K562 (cell line): ENCODE data around the gene PXN. TPM values are rescaled to one million over a fixed set of nuclear protein-coding genes. Genes with fewer than 3 reads are reported as not detected.

Source experiments
- ELF2 ChIP-seq: fragments of 250-450 bp; sonication (Bioruptor Pico); IDR thresholded peaks from 2 replicates; pipeline ENCODE4 v1.5.0; 2021; ENCODE audit warnings: mild to moderate bottlenecking
- OTX1 ChIP-seq: fragments of 450-650 bp; formaldehyde crosslinking; IDR thresholded peaks from 2 replicates; pipeline ENCODE4 v1.4.0; 2022; ENCODE audit warnings: mild to moderate bottlenecking
- PML ChIP-seq: IDR thresholded peaks from 2 replicates; pipeline ENCODE4 v1.6.1; 2012; ENCODE audit warnings: low read length, inconsistent platforms
- PRPF4 ChIP-seq: fragments of 200-400 bp; formaldehyde crosslinking; IDR thresholded peaks from one replicate; pipeline ENCODE4 v1.6.1; 2017; ENCODE audit warnings: low read length, low read depth, mild to moderate bottlenecking; ENCODE audit not compliant: insufficient read depth, poor library complexity, severe bottlenecking
- RAD51 ChIP-seq: fragments of 450-650 bp; IDR thresholded peaks from 2 replicates; pipeline ENCODE4 v1.7.1; 2016; ENCODE audit warnings: low read depth, mild to moderate bottlenecking, borderline replicate concordance
- RBBP5 ChIP-seq: fragments of 200-600 bp; sonication (generic); IDR thresholded peaks from 2 replicates; pipeline ENCODE4 v1.6.1; 2012; ENCODE audit warnings: borderline replicate concordance, mild to moderate bottlenecking, low read length, control low read depth, inconsistent platforms; ENCODE audit not compliant: insufficient read depth, poor library complexity, severe bottlenecking
- RFX7 ChIP-seq: fragments of 250-450 bp; sonication (Bioruptor Pico); IDR thresholded peaks from 2 replicates; pipeline ENCODE4 v1.5.1; 2021; ENCODE audit warnings: mild to moderate bottlenecking
- RHOXF2B ChIP-seq: fragments of 250-450 bp; sonication (Bioruptor Pico); conservative IDR thresholded peaks from 2 replicates; pipeline ENCODE4 v1.5.1; 2021
- U2AF1 ChIP-seq: fragments of 200-400 bp; formaldehyde crosslinking; optimal IDR thresholded peaks from 2 replicates; pipeline ENCODE3; 2017; ENCODE audit warnings: mild to moderate bottlenecking, low read depth, low read length, moderate library complexity
- ZNF175 ChIP-seq: fragments of 200-800 bp; sonication (Bioruptor generic); IDR thresholded peaks from 2 replicates; pipeline ENCODE4 v1.6.1; 2016; ENCODE audit warnings: low read depth, mild to moderate bottlenecking, missing genetic modification characterization, missing compliant biosample characterization
- ZNF764 ChIP-seq: fragments of 250-450 bp; sonication (Bioruptor Pico); IDR thresholded peaks from 2 replicates; pipeline ENCODE4 v1.4.0; 2020; ENCODE audit warnings: low read depth, mild to moderate bottlenecking, moderate library complexity
- ZNF785 ChIP-seq: fragments of 250-450 bp; sonication (Bioruptor Pico); IDR thresholded peaks from 2 replicates; pipeline ENCODE4 v1.4.0; 2020; ENCODE audit warnings: mild to moderate bottlenecking
- polyA plus RNA-seq, 8 experiments: library from polyadenylated mRNA; depleted of rRNA in 4 of 8; stranded (reverse) in 5 of 8; unstranded in 3 of 8; fragments of >200 nt; fragmentation: Nextera tagmentation in 2 of 8; fragmentation: Illumina TruSeq in 1 of 8; extraction: Ambion mirVana in 2 of 8; extraction: Trizol in 1 of 8; gene quantifications; 2 replicates each; pipeline versions ENCODE4 v1.2.1 to v1.2.3, GENCODE V29; 2011 to 2014; ENCODE audit warnings: inconsistent platforms in 1 of 8, missing spikeins in 1 of 8
- total RNA-seq, 7 experiments: library from RNA; depleted of rRNA in 6 of 7; stranded (reverse); fragments of >200 nt in 6 of 7; fragmentation: Illumina TruSeq in 2 of 7; extraction: Trizol in 2 of 7; gene quantifications; 2 replicates each; pipeline versions ENCODE4 v1.2.1 to v1.2.3, GENCODE V29; 2011 to 2021; ENCODE audit warnings: low replicate concordance in 1 of 7
- TF ChIP-seq, protein P1 (sequence below): fragments of 250-450 bp; sonication (Bioruptor Pico); IDR thresholded peaks from 2 replicates; pipeline ENCODE4 v1.5.0; 2021; ENCODE audit warnings: mild to moderate bottlenecking, moderate library complexity
- TF ChIP-seq, protein P2 (sequence below): sonication (generic); formaldehyde crosslinking; IDR thresholded peaks from 2 replicates; pipeline ENCODE4 v1.8.1; 2023; ENCODE audit warnings: mild to moderate bottlenecking, missing genetic modification reagents
- TF ChIP-seq, protein P3 (sequence below): fragments of 250-450 bp; sonication (Bioruptor Pico); IDR thresholded peaks from 2 replicates; pipeline ENCODE4 v1.4.0; 2020
- TF ChIP-seq, protein P4 (sequence below): fragments of 450-650 bp; IDR thresholded peaks from 2 replicates; pipeline ENCODE4 v1.6.1; 2016; ENCODE audit warnings: low read depth, mild to moderate bottlenecking, moderate library complexity
- TF ChIP-seq, protein P5 (sequence below), 2 experiments: fragments of 200-800 bp in 1 of 2; sonication (Bioruptor generic) in 1 of 2; sonication (generic) in 1 of 2; formaldehyde crosslinking in 1 of 2; IDR thresholded peaks in 1 of 2; conservative IDR thresholded peaks in 1 of 2; 2 replicates each; pipeline versions ENCODE4 v1.5.0 to v1.6.1; 2016 to 2020; ENCODE audit warnings: missing compliant biosample characterization in 1 of 2, missing genetic modification characterization in 1 of 2, missing genetic modification reagents in 1 of 2

Gene PXN
- total and polyA plus RNA-seq, 9 of the 15 experiments (the other 6 are each of a cell fraction or from before 2014, with no cell fraction given) = 4.0 to 74.1 (median 18.6) TPM

DNA sequence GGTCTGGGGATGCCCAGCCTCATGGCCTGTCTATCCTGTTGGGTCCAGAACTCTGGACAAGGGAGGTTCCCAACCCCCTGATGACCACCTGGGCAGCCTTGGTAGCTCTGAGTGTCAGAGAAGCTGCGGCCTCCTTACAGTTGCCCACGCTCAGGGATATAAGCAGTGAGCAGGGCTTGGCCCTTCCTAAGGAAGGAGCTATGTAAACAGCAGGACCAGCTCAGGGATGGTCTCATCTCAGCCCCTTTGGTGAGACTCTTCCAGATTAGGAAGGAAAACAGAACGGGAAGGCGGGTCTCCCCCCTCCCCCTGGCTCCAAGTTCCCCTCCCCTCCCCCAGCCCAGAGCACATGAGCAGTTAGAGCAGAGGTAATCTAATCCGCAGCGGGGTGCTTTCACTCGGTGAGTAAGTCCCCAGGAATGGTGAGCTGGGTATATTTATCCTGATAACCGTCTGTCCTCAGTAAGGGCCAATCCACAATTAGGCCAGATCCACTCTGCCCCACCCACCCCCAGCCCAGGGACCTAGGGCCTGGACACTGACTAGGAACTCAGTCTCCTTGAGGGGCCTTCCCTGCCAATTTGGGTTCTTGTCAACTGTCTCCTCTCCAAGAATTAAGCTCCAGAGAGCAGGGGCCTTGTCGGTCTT lies 35.1 kb downstream of the PXN start (continued):
- TF ChIP-seq, protein P1, sequence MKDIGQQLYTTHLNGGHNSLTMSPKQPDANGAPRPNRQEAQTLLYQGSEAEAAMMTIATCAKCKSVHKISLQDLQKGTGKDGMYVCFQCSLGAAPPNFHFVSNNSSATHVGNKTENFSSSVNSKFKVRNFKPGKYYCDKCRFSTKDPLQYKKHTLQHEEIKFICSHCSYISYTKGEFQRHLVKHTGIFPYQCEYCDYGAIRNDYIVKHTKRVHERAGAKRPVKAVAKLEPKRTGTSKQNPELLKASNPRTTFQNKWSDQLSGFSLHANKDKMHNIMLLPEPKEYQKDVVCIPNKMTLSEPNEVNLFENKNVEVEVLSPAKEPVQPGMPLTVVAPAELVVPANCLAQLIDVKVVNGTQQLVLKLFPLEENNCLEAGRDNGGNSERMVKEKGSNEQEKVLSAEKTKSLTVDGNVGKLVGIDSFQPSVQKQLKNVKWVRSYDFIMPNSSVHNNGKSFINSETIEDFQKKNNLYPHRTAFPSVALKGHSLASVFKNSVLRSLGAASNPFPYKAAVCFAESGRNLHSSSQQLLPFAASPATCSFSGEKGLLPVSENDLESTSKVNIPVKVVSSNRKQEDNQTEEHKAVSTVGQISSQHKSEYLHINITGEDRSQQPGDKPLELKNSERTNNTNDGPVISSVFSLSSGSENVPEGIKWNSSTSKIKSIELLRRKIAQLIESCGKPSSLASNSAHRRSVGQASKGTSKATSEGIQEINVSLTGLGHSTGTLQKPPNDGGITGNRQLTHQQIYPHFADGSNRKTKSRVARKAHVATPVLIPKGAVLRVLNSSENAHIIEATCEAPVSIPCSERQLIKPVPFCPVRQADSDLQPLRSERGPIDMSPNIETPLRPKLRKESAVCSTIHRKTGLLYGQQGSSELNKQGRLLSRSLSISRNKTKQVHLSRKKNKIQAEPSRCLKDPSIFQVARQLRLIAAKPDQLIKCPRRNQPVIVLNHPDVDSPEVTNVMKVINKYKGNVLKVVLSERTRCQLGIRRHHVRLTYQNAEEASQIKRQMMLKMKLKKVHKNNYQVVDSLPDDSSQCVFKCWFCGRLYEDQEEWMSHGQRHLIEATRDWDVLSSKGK = no peak
- TF ChIP-seq, protein P2, sequence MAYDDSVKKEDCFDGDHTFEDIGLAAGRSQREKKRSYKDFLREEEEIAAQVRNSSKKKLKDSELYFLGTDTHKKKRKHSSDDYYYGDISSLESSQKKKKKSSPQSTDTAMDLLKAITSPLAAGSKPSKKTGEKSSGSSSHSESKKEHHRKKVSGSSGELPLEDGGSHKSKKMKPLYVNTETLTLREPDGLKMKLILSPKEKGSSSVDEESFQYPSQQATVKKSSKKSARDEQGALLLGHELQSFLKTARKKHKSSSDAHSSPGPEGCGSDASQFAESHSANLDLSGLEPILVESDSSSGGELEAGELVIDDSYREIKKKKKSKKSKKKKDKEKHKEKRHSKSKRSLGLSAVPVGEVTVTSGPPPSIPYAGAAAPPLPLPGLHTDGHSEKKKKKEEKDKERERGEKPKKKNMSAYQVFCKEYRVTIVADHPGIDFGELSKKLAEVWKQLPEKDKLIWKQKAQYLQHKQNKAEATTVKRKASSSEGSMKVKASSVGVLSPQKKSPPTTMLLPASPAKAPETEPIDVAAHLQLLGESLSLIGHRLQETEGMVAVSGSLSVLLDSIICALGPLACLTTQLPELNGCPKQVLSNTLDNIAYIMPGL (CRISPR knock-in tag) = no peak
- TF ChIP-seq U2AF1 (no peak), PML (0 out of 2 replicates have a peak, but pooled peaks have one; percentile 18), ELF2 (no peak), RFX7 (CRISPR knock-in tag) (no peak), ZNF764 (CRISPR knock-in tag) (no peak), ZNF175 (CRISPR knock-in tag) (no peak), RAD51 (no peak), OTX1 (CRISPR knock-in tag) (no peak), ZNF785 (CRISPR knock-in tag) (no peak), RHOXF2B (CRISPR knock-in tag) (no peak), PRPF4 (no peak), RBBP5 (no peak)
- TF ChIP-seq, protein P3, sequence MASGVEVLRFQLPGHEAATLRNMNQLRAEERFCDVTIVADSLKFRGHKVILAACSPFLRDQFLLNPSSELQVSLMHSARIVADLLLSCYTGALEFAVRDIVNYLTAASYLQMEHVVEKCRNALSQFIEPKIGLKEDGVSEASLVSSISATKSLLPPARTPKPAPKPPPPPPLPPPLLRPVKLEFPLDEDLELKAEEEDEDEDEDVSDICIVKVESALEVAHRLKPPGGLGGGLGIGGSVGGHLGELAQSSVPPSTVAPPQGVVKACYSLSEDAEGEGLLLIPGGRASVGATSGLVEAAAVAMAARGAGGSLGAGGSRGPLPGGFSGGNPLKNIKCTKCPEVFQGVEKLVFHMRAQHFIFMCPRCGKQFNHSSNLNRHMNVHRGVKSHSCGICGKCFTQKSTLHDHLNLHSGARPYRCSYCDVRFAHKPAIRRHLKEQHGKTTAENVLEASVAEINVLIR = no peak; the same call in 1 of the 2 replicates
- TF ChIP-seq, protein P4, sequence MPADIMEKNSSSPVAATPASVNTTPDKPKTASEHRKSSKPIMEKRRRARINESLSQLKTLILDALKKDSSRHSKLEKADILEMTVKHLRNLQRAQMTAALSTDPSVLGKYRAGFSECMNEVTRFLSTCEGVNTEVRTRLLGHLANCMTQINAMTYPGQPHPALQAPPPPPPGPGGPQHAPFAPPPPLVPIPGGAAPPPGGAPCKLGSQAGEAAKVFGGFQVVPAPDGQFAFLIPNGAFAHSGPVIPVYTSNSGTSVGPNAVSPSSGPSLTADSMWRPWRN = 0 out of 2 replicates have a peak, but pooled peaks have one; percentile 20
- TF ChIP-seq, protein P5, sequence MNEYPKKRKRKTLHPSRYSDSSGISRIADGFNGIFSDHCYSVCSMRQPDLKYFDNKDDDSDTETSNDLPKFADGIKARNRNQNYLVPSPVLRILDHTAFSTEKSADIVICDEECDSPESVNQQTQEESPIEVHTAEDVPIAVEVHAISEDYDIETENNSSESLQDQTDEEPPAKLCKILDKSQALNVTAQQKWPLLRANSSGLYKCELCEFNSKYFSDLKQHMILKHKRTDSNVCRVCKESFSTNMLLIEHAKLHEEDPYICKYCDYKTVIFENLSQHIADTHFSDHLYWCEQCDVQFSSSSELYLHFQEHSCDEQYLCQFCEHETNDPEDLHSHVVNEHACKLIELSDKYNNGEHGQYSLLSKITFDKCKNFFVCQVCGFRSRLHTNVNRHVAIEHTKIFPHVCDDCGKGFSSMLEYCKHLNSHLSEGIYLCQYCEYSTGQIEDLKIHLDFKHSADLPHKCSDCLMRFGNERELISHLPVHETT (CRISPR knock-in tag; conservative IDR thresholded peaks at IDR 0.05 in 1 of 2, IDR thresholded peaks at IDR 0.05 in 1 of 2) = no peak
